K562 (cell line): ENCODE measurements around the gene BRWD1. TPM values are rescaled to one million over a fixed set of nuclear protein-coding genes. Genes with fewer than 3 reads are reported as not detected.

Experiments
- ATAC-seq: fragments of 200-7000 bp; cut with Tn5 transposase; 3 replicates; pipeline ENCODE4 v1.9.1; 2020; ENCODE audit warnings: moderate library complexity
- BruUV-seq: library from RNA; stranded (reverse); fragments of 400-500 nt; replicated peaks from 2 replicates; lab custom pipeline; 2021; lab: Mats Ljungman, UMichigan
- CTCF ChIA-PET: fragments of 300-600 bp; formaldehyde crosslinking; extraction: SDS; loops from one replicate; lab custom pipeline; 2021; ENCODE audit warnings: low intra/inter-chr PET ratio; lab: Yijun Ruan, JAX
- POLR2A ChIA-PET: fragments of 300-600, 350-650 bp; sonication (Branson Sonifier 250); formaldehyde crosslinking; extraction: SDS; loops from one replicate; lab custom pipeline; 2021; ENCODE audit warnings: antibody characterized with exemption, inconsistent platforms; lab: Yijun Ruan, JAX
- DNase-seq, 4 experiments: peaks; one replicate each; pipeline versions ENCODE4 v3.0.0 to v3.0.0-alpha.2; 2011 to 2018; ENCODE audit warnings: low spot score in 3 of 4, mixed read lengths in 3 of 4; ENCODE audit errors: extremely low read depth in 1 of 4
- FAIRE-seq: peaks from 2 replicates; lab custom pipeline; 2011; peaks lifted over from hg19 to GRCh38; lab: Jason Lieb, UNC
- H2AFZ ChIP-seq: 2 replicates; pipeline ENCODE4 v1.6.0; 2011; ENCODE audit warnings: low read depth, low read length, control low read depth, inconsistent platforms
- H3K27ac ChIP-seq: fragments of 200-600 bp; 3 replicates; pipeline ENCODE4 v1.8.0; 2011; ENCODE audit warnings: low read depth, mild to moderate bottlenecking, control low read depth, inconsistent platforms, low read length, moderate library complexity, mixed read lengths; ENCODE audit errors: extremely low read depth
- H3K27me3 ChIP-seq, 2 experiments: fragments of 300-600 bp in 1 of 2; 2 replicates in 1 of 2; 3 replicates in 1 of 2; pipeline versions ENCODE4 v1.6.0 to v1.8.0; 2011; ENCODE audit warnings: inconsistent platforms in 2 of 2, low read length in 2 of 2, mild to moderate bottlenecking in 1 of 2, mixed read lengths in 1 of 2, moderate library complexity in 1 of 2; ENCODE audit not compliant: control insufficient read depth in 2 of 2, insufficient read depth in 2 of 2
- H3K36me3 ChIP-seq: fragments of 300-600 bp; 3 replicates; pipeline ENCODE4 v1.8.0; 2011; ENCODE audit warnings: mild to moderate bottlenecking, low read length, inconsistent platforms; ENCODE audit not compliant: control insufficient read depth, insufficient read depth
- H3K4me1 ChIP-seq, 2 experiments: fragments of 200-600 bp in 1 of 2; replicated peaks in 1 of 2; 2 replicates in 1 of 2; 3 replicates in 1 of 2; pipeline versions ENCODE4 v1.5.1 to v1.8.0; 2011; ENCODE audit warnings: inconsistent platforms in 2 of 2, low read length in 2 of 2, mild to moderate bottlenecking in 1 of 2, mixed read lengths in 1 of 2, moderate library complexity in 1 of 2; ENCODE audit not compliant: control insufficient read depth in 2 of 2, insufficient read depth in 2 of 2
- H3K4me2 ChIP-seq: 2 replicates; pipeline ENCODE4 v1.6.1; 2011; ENCODE audit warnings: low read length, control low read depth, inconsistent platforms, mixed read lengths; ENCODE audit not compliant: insufficient read depth
- H3K4me3 ChIP-seq: fragments of 200-600 bp; sonication (generic), shearing (Covaris generic); 2 replicates; pipeline ENCODE4 v1.5.1; 2016; ENCODE audit warnings: control low read depth, inconsistent platforms
- H3K79me2 ChIP-seq: fragments of 200-600 bp; 3 replicates; pipeline ENCODE4 v1.8.0; 2011; ENCODE audit warnings: low read length, inconsistent platforms; ENCODE audit not compliant: control insufficient read depth, insufficient read depth
- H3K9ac ChIP-seq, 2 experiments: 2 replicates each; pipeline versions ENCODE4 v1.6.0 to v1.6.1; 2011; ENCODE audit warnings: low read depth in 2 of 2, low read length in 2 of 2, control low read depth in 1 of 2, inconsistent platforms in 1 of 2, mild to moderate bottlenecking in 1 of 2, mixed read lengths in 1 of 2; ENCODE audit not compliant: insufficient read depth in 1 of 2
- H3K9me1 ChIP-seq: one replicate; pipeline ENCODE4 v1.6.0; 2011; ENCODE audit warnings: inconsistent platforms, mild to moderate bottlenecking, low read length, moderate library complexity; ENCODE audit not compliant: control insufficient read depth, insufficient read depth
- H3K9me3 ChIP-seq: replicated peaks from 2 replicates; pipeline ENCODE4 v1.5.1; 2011; ENCODE audit warnings: low read depth, low read length, inconsistent platforms; ENCODE audit not compliant: control insufficient read depth, insufficient read depth
- H4K20me1 ChIP-seq: replicated peaks from 2 replicates; pipeline ENCODE4 v1.6.1; 2011; ENCODE audit warnings: low read length, inconsistent platforms, mixed read lengths; ENCODE audit not compliant: control insufficient read depth, insufficient read depth
- AFF1 ChIP-seq, 2 experiments: fragments of 450-650 bp; IDR thresholded peaks; 2 replicates each; pipeline ENCODE4 v1.6.1; 2018; ENCODE audit warnings: mild to moderate bottlenecking in 2 of 2, low read depth in 1 of 2; ENCODE audit not compliant: partially characterized antibody in 2 of 2
- BACH1 ChIP-seq: fragments of 200-800 bp; sonication (Bioruptor generic); IDR thresholded peaks from 2 replicates; pipeline ENCODE4 v1.6.1; 2016; ENCODE audit warnings: missing genetic modification characterization, missing compliant biosample characterization
- NCOA2 ChIP-seq, 2 experiments: fragments of 450-650 bp; IDR thresholded peaks; 2 replicates each; pipeline ENCODE4 v1.6.1; 2018; ENCODE audit warnings: mild to moderate bottlenecking in 2 of 2, moderate library complexity in 1 of 2; ENCODE audit not compliant: partially characterized antibody in 2 of 2
- NR2C2 ChIP-seq, 2 experiments: fragments of 200-800 bp in 1 of 2; sonication (Bioruptor generic) in 1 of 2; sonication (generic) in 1 of 2; formaldehyde crosslinking in 1 of 2; IDR thresholded peaks; 2 replicates each; pipeline versions ENCODE4 v1.6.1 to v1.8.0; 2016 to 2022; ENCODE audit warnings: mild to moderate bottlenecking in 1 of 2, missing compliant biosample characterization in 1 of 2, missing genetic modification characterization in 1 of 2, missing genetic modification reagents in 1 of 2
- TRIM24 ChIP-seq, 2 experiments: fragments of 450-650 bp; IDR thresholded peaks; 2 replicates each; pipeline ENCODE4 v1.6.1; 2016
- ZBTB17 ChIP-seq: fragments of 450-650 bp; formaldehyde crosslinking; IDR thresholded peaks from 2 replicates; pipeline ENCODE4 v1.4.0; 2020; ENCODE audit warnings: mild to moderate bottlenecking
- ZNF561 ChIP-seq: fragments of 450-650 bp; formaldehyde crosslinking; conservative IDR thresholded peaks from 2 replicates; pipeline ENCODE4 v1.4.0; 2020; ENCODE audit warnings: mild to moderate bottlenecking, moderate library complexity
- WGBS: fragments of 100-300 bp; shearing (Covaris generic); methylation state at CpG from one replicate; pipeline ENCODE4 v1.1.6; 2016; ENCODE audit warnings: low coverage, mixed read lengths; ENCODE audit not compliant: insufficient coverage; ENCODE audit errors: missing lambda C conversion rate; 5-methylcytosine and 5-hydroxymethylcytosine counted together
- in situ Hi-C: fragments of 300-500 bp; cut with MboI; formaldehyde crosslinking; loops from 4 replicates; pipeline ENCODE4 v1.15.0; 2018; ENCODE audit warnings: inconsistent platforms, mixed read lengths
- intact Hi-C: fragments of 100-400 bp; cut with micrococcal nuclease; formaldehyde crosslinking; loops from 2 replicates; pipeline ENCODE4 v1.14.2; 2022
- polyA plus RNA-seq, 8 experiments: library from polyadenylated mRNA; depleted of rRNA in 4 of 8; stranded (reverse) in 5 of 8; unstranded in 3 of 8; fragments of >200 nt; fragmentation: Nextera tagmentation in 2 of 8; fragmentation: Illumina TruSeq in 1 of 8; extraction: Ambion mirVana in 2 of 8; extraction: Trizol in 1 of 8; gene quantifications; 2 replicates each; pipeline versions ENCODE4 v1.2.1 to v1.2.3, GENCODE V29; 2011 to 2014; ENCODE audit warnings: inconsistent platforms in 1 of 8, missing spikeins in 1 of 8
- total RNA-seq, 7 experiments: library from RNA; depleted of rRNA in 6 of 7; stranded (reverse); fragments of >200 nt in 6 of 7; fragmentation: Illumina TruSeq in 2 of 7; extraction: Trizol in 2 of 7; gene quantifications; 2 replicates each; pipeline versions ENCODE4 v1.2.1 to v1.2.3, GENCODE V29; 2011 to 2021; ENCODE audit warnings: low replicate concordance in 1 of 7
- TF ChIP-seq, protein P1 (sequence below), 2 experiments: IDR thresholded peaks; 2 replicates each; pipeline ENCODE4 v1.6.1; 2011; ENCODE audit warnings: borderline replicate concordance in 1 of 2, control low read depth in 1 of 2, low read depth in 1 of 2, low read length in 1 of 2, mild to moderate bottlenecking in 1 of 2, mixed read lengths in 1 of 2, moderate library complexity in 1 of 2; ENCODE audit not compliant: insufficient read depth in 1 of 2, insufficient read length in 1 of 2, poor library complexity in 1 of 2, severe bottlenecking in 1 of 2; ENCODE audit errors: extremely low read depth in 1 of 2

The BRWD1 gene
- total and polyA plus RNA-seq, 9 of the 15 experiments (the other 6 are each of a cell fraction or from before 2014, with no cell fraction given), result 10.1 to 60.2 (median 34.1) TPM

DNA sequence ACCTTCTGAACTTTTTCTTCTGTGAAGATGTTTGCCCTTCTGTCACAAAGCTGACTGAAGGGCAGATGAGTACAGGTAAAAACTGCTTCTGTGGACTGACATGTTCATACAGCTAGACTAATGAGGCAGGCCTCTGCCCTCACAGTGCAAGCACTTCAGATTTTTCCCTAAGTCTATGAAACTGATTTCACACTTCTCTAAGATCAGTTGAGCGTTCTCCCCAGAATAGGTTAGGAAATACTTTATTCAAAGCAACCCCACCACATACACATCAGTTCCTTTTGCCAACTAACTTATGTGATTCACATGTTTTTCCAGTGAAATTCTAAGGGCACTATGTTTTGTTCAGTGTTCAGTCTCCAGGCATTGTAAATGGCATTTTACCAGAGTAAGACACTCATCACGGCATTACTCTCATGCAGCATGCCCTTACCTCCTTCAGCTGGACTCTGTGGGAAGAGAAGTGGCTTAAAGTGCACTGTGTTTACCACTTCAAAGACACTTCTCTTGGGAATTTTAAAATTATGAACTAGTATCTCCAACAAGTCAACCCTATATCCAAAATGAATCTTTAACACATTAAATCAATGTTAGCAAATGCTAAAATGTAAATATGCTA is 124.8 kb downstream of the BRWD1 start:
- ATAC-seq, result no peak
- CTCF ChIA-PET, result no interaction called here
- POLR2A ChIA-PET, result interaction anchor here (0.8 to 1.9 kb wide), 3 partner anchors 9 to 30 kb away, joined by 4 to 9 read pairs (median 7); no protein-coding TSS in a partner anchor

More for the DNA sequence above, 124.8 kb downstream of the BRWD1 start:
- H3K9ac ChIP-seq, result no peak overlapping the region
- H3K27ac ChIP-seq, result no peak overlapping the region
- no TSS peak for BruUV-seq
- no peaks in the 10 kb centered on the region; a peak in 2 of 5 replicates for H3K4me1 ChIP-seq
- H3K27me3 ChIP-seq, result no peaks in the 10 kb centered on the region
- DNase-seq (no peak), FAIRE-seq (no peak)
- H3K36me3 ChIP-seq, result peaks cover 11% of the 10 kb centered on the region; the same call in 2 of the 3 replicates
- in situ Hi-C loops (no loop called here), intact Hi-C loops (loop anchor here (10.0 kb wide), 1 partner anchor 126 kb away; the partner anchor contains the start of gene BRWD1)
- no peak overlapping the region for H2AFZ ChIP-seq
- TF ChIP-seq NR2C2 (CRISPR knock-in tag; IDR thresholded peaks at IDR 0.05), result no peak
- TF ChIP-seq NR2C2 (tag; IDR thresholded peaks at IDR 0.05), result no peak
- TF ChIP-seq ZBTB17 (CRISPR knock-in tag), result no peak
- no peak for TF ChIP-seq TRIM24 (IDR thresholded peaks at IDR 0.05)
- TF ChIP-seq AFF1 (IDR thresholded peaks at IDR 0.05; ENCODE audit: low read depth in 1 of 2, partially characterized antibody in 2 of 2), result no peak
- no peak for TF ChIP-seq NCOA2 (IDR thresholded peaks at IDR 0.05; ENCODE audit: partially characterized antibody in 2 of 2)
- TF ChIP-seq ZNF561, result no peak
- TF ChIP-seq, protein P1, sequence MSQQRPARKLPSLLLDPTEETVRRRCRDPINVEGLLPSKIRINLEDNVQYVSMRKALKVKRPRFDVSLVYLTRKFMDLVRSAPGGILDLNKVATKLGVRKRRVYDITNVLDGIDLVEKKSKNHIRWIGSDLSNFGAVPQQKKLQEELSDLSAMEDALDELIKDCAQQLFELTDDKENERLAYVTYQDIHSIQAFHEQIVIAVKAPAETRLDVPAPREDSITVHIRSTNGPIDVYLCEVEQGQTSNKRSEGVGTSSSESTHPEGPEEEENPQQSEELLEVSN (IDR thresholded peaks at IDR 0.05; ENCODE audit: borderline replicate concordance in 1 of 2, extremely low read depth in 1 of 2, insufficient read depth in 1 of 2, insufficient read length in 1 of 2, low read depth in 1 of 2, low read length in 1 of 2, poor library complexity in 1 of 2, severe bottlenecking in 1 of 2), result no peak
- TF ChIP-seq BACH1, result no peak
- peaks cover 12% of the 10 kb centered on the region for H3K79me2 ChIP-seq
- H3K9me3 ChIP-seq, result no peaks in the 10 kb centered on the region
- no peaks in the 10 kb centered on the region for H3K9me1 ChIP-seq
- WGBS, result 74% methylated on average over 2 of the region's 2 CpGs
- H3K4me3 ChIP-seq, result no peak overlapping the region
- H4K20me1 ChIP-seq, result no peaks in the 10 kb centered on the region
- no peak overlapping the region for H3K4me2 ChIP-seq
